Thyroid gland (tissue), 4 donors: ENCODE measurements around the gene CNTN5.

Experiments
- POLR2A ChIP-seq, 2 donors: fragments of 450-650 bp; IDR thresholded peaks; one replicate each; pipeline ENCODE4 v1.6.1; 2017; ENCODE audit warnings: antibody characterized with exemption in 2 of 2, mild to moderate bottlenecking in 2 of 2, moderate library complexity in 1 of 2
- TF ChIP-seq, protein P1 (sequence below), 6 experiments: fragments of 200-600 bp in 3 of 6; fragments of 450-650 bp in 3 of 6; sonication (generic) in 3 of 6; IDR thresholded peaks; one replicate each; pipeline ENCODE4 v1.5.1; 2016 to 2019; ENCODE audit warnings: antibody characterized with exemption in 6 of 6, mild to moderate bottlenecking in 2 of 6, inconsistent platforms in 1 of 6, moderate library complexity in 1 of 6

DNA sequence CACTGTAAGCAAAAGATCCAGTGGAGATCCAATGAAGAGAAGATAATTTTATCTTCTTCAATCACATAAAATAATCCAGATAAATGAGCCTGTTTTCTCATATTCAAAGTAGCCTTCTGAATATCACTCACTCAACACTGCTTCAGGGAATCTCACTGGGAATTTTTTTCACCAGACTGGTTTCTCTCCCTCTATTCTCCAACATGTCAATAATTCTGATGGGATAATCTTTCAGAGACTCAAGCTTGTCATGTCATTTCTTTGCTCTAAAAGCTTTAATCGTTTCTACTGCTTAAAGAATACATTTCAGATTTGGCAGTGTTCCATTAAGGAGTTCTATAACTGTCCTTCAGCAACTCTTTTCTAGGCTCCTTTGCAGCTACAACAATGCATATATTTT, 16.3 kb downstream of the CNTN5 start:
- TF ChIP-seq, protein P1, sequence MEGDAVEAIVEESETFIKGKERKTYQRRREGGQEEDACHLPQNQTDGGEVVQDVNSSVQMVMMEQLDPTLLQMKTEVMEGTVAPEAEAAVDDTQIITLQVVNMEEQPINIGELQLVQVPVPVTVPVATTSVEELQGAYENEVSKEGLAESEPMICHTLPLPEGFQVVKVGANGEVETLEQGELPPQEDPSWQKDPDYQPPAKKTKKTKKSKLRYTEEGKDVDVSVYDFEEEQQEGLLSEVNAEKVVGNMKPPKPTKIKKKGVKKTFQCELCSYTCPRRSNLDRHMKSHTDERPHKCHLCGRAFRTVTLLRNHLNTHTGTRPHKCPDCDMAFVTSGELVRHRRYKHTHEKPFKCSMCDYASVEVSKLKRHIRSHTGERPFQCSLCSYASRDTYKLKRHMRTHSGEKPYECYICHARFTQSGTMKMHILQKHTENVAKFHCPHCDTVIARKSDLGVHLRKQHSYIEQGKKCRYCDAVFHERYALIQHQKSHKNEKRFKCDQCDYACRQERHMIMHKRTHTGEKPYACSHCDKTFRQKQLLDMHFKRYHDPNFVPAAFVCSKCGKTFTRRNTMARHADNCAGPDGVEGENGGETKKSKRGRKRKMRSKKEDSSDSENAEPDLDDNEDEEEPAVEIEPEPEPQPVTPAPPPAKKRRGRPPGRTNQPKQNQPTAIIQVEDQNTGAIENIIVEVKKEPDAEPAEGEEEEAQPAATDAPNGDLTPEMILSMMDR (IDR thresholded peaks at IDR 0.05): no peak
- TF ChIP-seq POLR2A (IDR thresholded peaks at IDR 0.05): no peak
